ENCODE data around the gene CADM1.

GRCh38 chr11:115146425-115146824 lies 357.8 kb downstream of the CADM1 start:
- TF ChIP-seq, protein P1, sequence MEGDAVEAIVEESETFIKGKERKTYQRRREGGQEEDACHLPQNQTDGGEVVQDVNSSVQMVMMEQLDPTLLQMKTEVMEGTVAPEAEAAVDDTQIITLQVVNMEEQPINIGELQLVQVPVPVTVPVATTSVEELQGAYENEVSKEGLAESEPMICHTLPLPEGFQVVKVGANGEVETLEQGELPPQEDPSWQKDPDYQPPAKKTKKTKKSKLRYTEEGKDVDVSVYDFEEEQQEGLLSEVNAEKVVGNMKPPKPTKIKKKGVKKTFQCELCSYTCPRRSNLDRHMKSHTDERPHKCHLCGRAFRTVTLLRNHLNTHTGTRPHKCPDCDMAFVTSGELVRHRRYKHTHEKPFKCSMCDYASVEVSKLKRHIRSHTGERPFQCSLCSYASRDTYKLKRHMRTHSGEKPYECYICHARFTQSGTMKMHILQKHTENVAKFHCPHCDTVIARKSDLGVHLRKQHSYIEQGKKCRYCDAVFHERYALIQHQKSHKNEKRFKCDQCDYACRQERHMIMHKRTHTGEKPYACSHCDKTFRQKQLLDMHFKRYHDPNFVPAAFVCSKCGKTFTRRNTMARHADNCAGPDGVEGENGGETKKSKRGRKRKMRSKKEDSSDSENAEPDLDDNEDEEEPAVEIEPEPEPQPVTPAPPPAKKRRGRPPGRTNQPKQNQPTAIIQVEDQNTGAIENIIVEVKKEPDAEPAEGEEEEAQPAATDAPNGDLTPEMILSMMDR (conservative IDR thresholded peaks at IDR 0.05 in 1 of 2, IDR thresholded peaks at IDR 0.05 in 1 of 2; ENCODE audit: low read depth in 1 of 2, low read length in 2 of 2), result no peak
- TF ChIP-seq EZH2 (IDR thresholded peaks at IDR 0.05; ENCODE audit: low read length, missing control alignments), result no peak
